HG03175 (cell line): ENCODE measurements around the gene UACA.

Experiments used
- ATAC-seq: cut with Tn5 transposase; IDR thresholded peaks from one replicate; pipeline ENCODE4 v1.9.1; 2021; ENCODE audit warnings: mild to moderate bottlenecking, moderate library complexity; ENCODE audit not compliant: unreplicated experiment

The UACA gene

GRCh38 chr15:70715840-70716485, 47.4 kb downstream of the UACA start:
- no peak for ATAC-seq

- ATAC-seq: no peak
Measured at GRCh38 chr15:70714565-70714964, 48.8 kb downstream of the UACA start.

GRCh38 chr15:70714015-70714414, 49.3 kb downstream of the UACA start:
- ATAC-seq: no peak

GRCh38 chr15:70712271-70712670, 51.1 kb downstream of the UACA start:
- no peak for ATAC-seq

- ATAC-seq: no peak
Measured at GRCh38 chr15:70710714-70711113, 52.6 kb downstream of the UACA start.

GRCh38 chr15:70708839-70709238, 54.5 kb downstream of the UACA start:
- no peak for ATAC-seq

- no peak for ATAC-seq
Measured at GRCh38 chr15:70707686-70708300, 55.6 kb downstream of the UACA start.

- ATAC-seq: no peak
Measured at GRCh38 chr15:70704731-70705130, 58.6 kb downstream of the UACA start.

- no peak for ATAC-seq
Measured at GRCh38 chr15:70704166-70704565, 59.2 kb downstream of the UACA start.

- ATAC-seq: no peak
Measured at GRCh38 chr15:70703096-70703878, 60.1 kb downstream of the UACA start.

- no peak for ATAC-seq
Measured at GRCh38 chr15:70702584-70702983, 60.8 kb downstream of the UACA start.

- no peak for ATAC-seq
Measured at GRCh38 chr15:70701891-70702568, 61.3 kb downstream of the UACA start.

GRCh38 chr15:70701171-70701570, 62.2 kb downstream of the UACA start:
- ATAC-seq: no peak

GRCh38 chr15:70699890-70700289, 63.5 kb downstream of the UACA start:
- ATAC-seq: no peak

GRCh38 chr15:70698836-70699390, 64.4 kb downstream of the UACA start:
- ATAC-seq: no peak

- ATAC-seq: no peak
Measured at GRCh38 chr15:70698426-70698825, 64.9 kb downstream of the UACA start.

- ATAC-seq: no peak
Measured at GRCh38 chr15:70690491-70691276, 72.7 kb downstream of the UACA start.

GRCh38 chr15:70690021-70690420, 73.3 kb downstream of the UACA start:
- no peak for ATAC-seq

GRCh38 chr15:70687482-70687881, 75.9 kb downstream of the UACA start:
- ATAC-seq: no peak

- ATAC-seq: no peak
Measured at GRCh38 chr15:70680817-70681216, 82.5 kb downstream of the UACA start.

GRCh38 chr15:70679919-70680231, 83.5 kb downstream of the UACA start:
- ATAC-seq: no peak
